Astrocyte (in vitro differentiated cells and primary cell): ENCODE results near the gene ZDHHC11. TPM values are rescaled to one million over a fixed set of nuclear protein-coding genes. Genes with fewer than 3 reads are reported as not detected.

Experiments
- DNase-seq: peaks from one replicate; pipeline ENCODE4 v3.0.0-alpha.2; 2010; ENCODE audit warnings: low read depth
- FAIRE-seq: peaks from 2 replicates; lab custom pipeline; 2011; peaks lifted over from hg19 to GRCh38; lab: Jason Lieb, UNC
- H2AFZ ChIP-seq: 2 replicates; pipeline ENCODE4 v1.6.0; 2012; ENCODE audit warnings: low read depth, low read length, inconsistent platforms
- H3K27ac ChIP-seq: 2 replicates; pipeline ENCODE4 v1.5.1; 2011; ENCODE audit warnings: low read depth, low read length, inconsistent platforms
- H3K27me3 ChIP-seq: 2 replicates; pipeline ENCODE4 v1.6.0; 2011; ENCODE audit warnings: low read length, inconsistent platforms; ENCODE audit not compliant: insufficient read depth
- H3K36me3 ChIP-seq: 2 replicates; pipeline ENCODE4 v1.5.1; 2011; ENCODE audit warnings: low read length, inconsistent platforms; ENCODE audit not compliant: insufficient read depth
- H3K4me1 ChIP-seq: 2 replicates; pipeline ENCODE4 v1.5.1; 2011; ENCODE audit warnings: low read length, inconsistent platforms; ENCODE audit not compliant: insufficient read depth
- H3K4me2 ChIP-seq: 2 replicates; pipeline ENCODE4 v1.6.0; 2012; ENCODE audit warnings: low read length, inconsistent platforms
- H3K4me3 ChIP-seq: 2 replicates; pipeline ENCODE4 v1.5.1; 2011; ENCODE audit warnings: low read depth, mild to moderate bottlenecking, low read length, inconsistent platforms; ENCODE audit not compliant: insufficient read depth
- H3K79me2 ChIP-seq: 2 replicates; pipeline ENCODE4 v1.6.0; 2012; ENCODE audit warnings: mild to moderate bottlenecking, low read length, inconsistent platforms; ENCODE audit not compliant: insufficient read depth
- H3K9ac ChIP-seq: 2 replicates; pipeline ENCODE4 v1.6.0; 2012; ENCODE audit warnings: mild to moderate bottlenecking, low read length, inconsistent platforms
- H3K9me3 ChIP-seq: 2 replicates; pipeline ENCODE4 v1.5.1; 2012; ENCODE audit warnings: low read depth, mild to moderate bottlenecking, low read length, inconsistent platforms; ENCODE audit not compliant: insufficient read depth
- H4K20me1 ChIP-seq: 2 replicates; pipeline ENCODE4 v1.6.0; 2012; ENCODE audit warnings: low read length, inconsistent platforms; ENCODE audit not compliant: insufficient read depth
- H3K27ac Mint-ChIP-seq: one replicate; pipeline ENCODE4 v1.8.0; 2021; ENCODE audit warnings: mild to moderate bottlenecking, mixed read lengths; ENCODE audit not compliant: unreplicated experiment
- H3K27me3 Mint-ChIP-seq: one replicate; pipeline ENCODE4 v1.8.0; 2021; ENCODE audit warnings: low read depth, mixed read lengths; ENCODE audit not compliant: unreplicated experiment
- H3K36me3 Mint-ChIP-seq: one replicate; pipeline ENCODE4 v1.8.0; 2021; ENCODE audit warnings: low read depth, mixed read lengths; ENCODE audit not compliant: unreplicated experiment
- H3K4me1 Mint-ChIP-seq: one replicate; pipeline ENCODE4 v1.8.0; 2021; ENCODE audit warnings: low read depth, mixed read lengths; ENCODE audit not compliant: unreplicated experiment
- H3K4me3 Mint-ChIP-seq: one replicate; pipeline ENCODE4 v1.8.0; 2021; ENCODE audit warnings: mild to moderate bottlenecking, moderate library complexity, mixed read lengths; ENCODE audit not compliant: unreplicated experiment
- H3K9me3 Mint-ChIP-seq: one replicate; pipeline ENCODE4 v1.8.0; 2021; ENCODE audit warnings: mild to moderate bottlenecking, mixed read lengths; ENCODE audit not compliant: unreplicated experiment
- CTCF ChIP-seq: IDR thresholded peaks from 2 replicates; pipeline ENCODE4 v1.5.1; 2011; ENCODE audit warnings: low read depth, mild to moderate bottlenecking, inconsistent platforms, low read length, moderate library complexity; ENCODE audit not compliant: insufficient read depth
- EZH2 ChIP-seq: IDR thresholded peaks from 2 replicates; pipeline ENCODE4 v1.6.1; 2012; ENCODE audit warnings: mild to moderate bottlenecking, low read length, inconsistent platforms; ENCODE audit not compliant: insufficient read depth
- total RNA-seq: library from RNA; stranded (reverse); gene quantifications from 2 replicates; pipeline ENCODE4 v1.2.1, GENCODE V29; 2021

The ZDHHC11 gene
- total RNA-seq, 1 donor from 2014 or later = 15.9 TPM

GRCh38 chr5:851076-851475 lies 290 bp upstream of the ZDHHC11 start:
- Mint-ChIP-seq H3K36me3 (no peaks in the 10 kb centered on the region), H3K27me3 (peaks cover 22% of the 10 kb centered on the region), H3K4me1 (no peaks in the 10 kb centered on the region), H3K9me3 (no peaks in the 10 kb centered on the region), H3K4me3 (no peak overlapping the region), H3K27ac (no peak overlapping the region)
- DNase-seq (no peak), FAIRE-seq (no peak)
- Histone ChIP-seq H4K20me1 (peaks cover 1% of the 10 kb centered on the region), H3K27ac (no peak overlapping the region), H3K79me2 (no peaks in the 10 kb centered on the region), H3K4me3 (no peak overlapping the region), H3K9me3 (no peaks in the 10 kb centered on the region), H3K27me3 (peaks cover 12% of the 10 kb centered on the region), H3K4me2 (no peak overlapping the region), H2AFZ (no peak overlapping the region), H3K4me1 (no peaks in the 10 kb centered on the region), H3K9ac (no peak overlapping the region), H3K36me3 (no peaks in the 10 kb centered on the region)
- no peak for TF ChIP-seq CTCF
- peak; percentile 21 for TF ChIP-seq EZH2

GRCh38 chr5:849651-850301 lies 1.0 kb downstream of the ZDHHC11 start:
- H3K4me1 ChIP-seq = no peaks in the 10 kb centered on the region
- no peak overlapping the region for H3K27ac Mint-ChIP-seq
- no peak overlapping the region for H3K27ac ChIP-seq
- H3K4me1 Mint-ChIP-seq = no peaks in the 10 kb centered on the region
- no peak overlapping the region for H3K4me2 ChIP-seq
- no peak for TF ChIP-seq CTCF
- TF ChIP-seq EZH2 = no peak
- H4K20me1 ChIP-seq = no peaks in the 10 kb centered on the region
- no peaks in the 10 kb centered on the region for H3K36me3 ChIP-seq
- H3K79me2 ChIP-seq = no peaks in the 10 kb centered on the region
- peaks cover 25% of the 10 kb centered on the region for H3K27me3 Mint-ChIP-seq
- H3K27me3 ChIP-seq = peaks cover 12% of the 10 kb centered on the region
- no peak overlapping the region for H3K4me3 Mint-ChIP-seq
- no peaks in the 10 kb centered on the region for H3K9me3 Mint-ChIP-seq
- no peaks in the 10 kb centered on the region for H3K9me3 ChIP-seq
- no peak for DNase-seq
- no peak for FAIRE-seq
- H2AFZ ChIP-seq = no peak overlapping the region
- H3K36me3 Mint-ChIP-seq = peaks cover 2% of the 10 kb centered on the region
- H3K4me3 ChIP-seq = no peak overlapping the region
- H3K9ac ChIP-seq = no peak overlapping the region

- Mint-ChIP-seq H3K4me3 (no peak overlapping the region), H3K9me3 (no peaks in the 10 kb centered on the region)
Measured at GRCh38 chr5:848671-849111, 2.1 kb downstream of the ZDHHC11 start.

More at GRCh38 chr5:848671-849111, 2.1 kb downstream of the ZDHHC11 start:
- Mint-ChIP-seq H3K27me3 (peaks cover 18% of the 10 kb centered on the region), H3K36me3 (peaks cover 2% of the 10 kb centered on the region), H3K27ac (no peak overlapping the region), H3K4me1 (no peaks in the 10 kb centered on the region)
- Histone ChIP-seq H3K79me2 (no peaks in the 10 kb centered on the region), H4K20me1 (no peaks in the 10 kb centered on the region), H3K4me3 (no peak overlapping the region), H3K9me3 (no peaks in the 10 kb centered on the region), H3K4me2 (no peak overlapping the region), H3K9ac (no peak overlapping the region), H3K27ac (no peak overlapping the region), H3K27me3 (peaks cover 12% of the 10 kb centered on the region), H3K4me1 (no peaks in the 10 kb centered on the region), H2AFZ (no peak overlapping the region), H3K36me3 (no peaks in the 10 kb centered on the region)
- DNase-seq (no peak), FAIRE-seq (no peak)
- no peak for TF ChIP-seq CTCF
